ENCODE measurements around the gene NME3.

NME3 gene

DNA sequence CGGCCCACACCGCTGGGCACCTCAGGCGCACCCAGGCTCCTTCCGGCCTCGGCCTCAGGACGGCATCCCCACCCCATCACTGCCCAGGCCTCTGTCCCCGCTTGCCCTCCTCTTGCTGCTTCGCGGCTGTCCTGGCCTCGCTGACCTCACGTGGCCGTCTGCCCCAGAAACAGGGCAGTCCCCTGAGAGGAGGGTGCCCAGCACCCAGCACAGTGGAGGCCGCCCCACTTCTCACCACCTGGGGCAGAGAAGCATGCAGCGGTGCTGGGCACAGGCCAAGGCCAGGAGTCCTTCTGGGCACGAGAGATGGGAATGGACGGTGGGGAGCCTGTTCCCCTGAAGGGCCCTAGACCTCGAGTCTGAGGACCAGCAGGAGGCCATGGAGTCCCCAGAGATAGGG is 46.4 kb upstream of the NME3 start:
- Histone ChIP-seq H3K36me3 (ENCODE audit: insufficient read depth, insufficient read length, low read length) (peaks cover 29% of the 10 kb centered on the region), H3K9me3 (ENCODE audit: insufficient read depth, low read length) (no peaks in the 10 kb centered on the region), H3K4me3 (ENCODE audit: insufficient read length, low read depth) (no peak overlapping the region), H3K27me3 (ENCODE audit: insufficient read depth, insufficient read length) (no peaks in the 10 kb centered on the region), H3K9ac (ENCODE audit: insufficient read length, low read depth) (no peak overlapping the region), H3K4me1 (ENCODE audit: insufficient read depth, insufficient read length) (no peaks in the 10 kb centered on the region)
- no peak for DNase-seq (ENCODE audit: low read depth, low spot score)
- TF ChIP-seq SUZ12 (IDR thresholded peaks at IDR 0.05; ENCODE audit: extremely low read depth, insufficient read depth, insufficient read length), result no peak
- no peak for TF ChIP-seq ZNF274 (IDR thresholded peaks at IDR 0.05; ENCODE audit: low read depth, low read length)
- no peak for TF ChIP-seq YY1 (IDR thresholded peaks at IDR 0.05; ENCODE audit: insufficient read depth, insufficient read length)

DNA sequence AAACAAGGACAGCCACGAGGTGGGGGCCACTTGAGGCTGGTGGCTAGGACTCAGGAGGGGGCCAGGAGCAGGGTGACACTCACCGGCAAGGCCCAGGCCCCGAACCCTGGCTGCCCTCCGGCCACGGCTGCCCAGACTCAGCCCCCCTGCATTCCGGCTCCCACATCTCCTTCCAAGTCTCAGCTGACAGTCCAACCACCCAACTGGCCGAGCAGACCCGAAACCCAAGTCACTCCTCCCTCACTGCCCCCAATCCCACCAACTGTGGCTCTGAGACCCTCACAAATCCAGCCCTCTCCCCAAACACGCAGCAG is 45.9 kb upstream of the NME3 start:
- peaks cover 24% of the 10 kb centered on the region for H3K36me3 ChIP-seq (ENCODE audit: insufficient read depth, insufficient read length, low read length)
- H3K27me3 ChIP-seq (ENCODE audit: insufficient read depth, insufficient read length), result no peaks in the 10 kb centered on the region
- no peaks in the 10 kb centered on the region for H3K9me3 ChIP-seq (ENCODE audit: insufficient read depth, low read length)
- DNase-seq (ENCODE audit: low read depth, low spot score), result no peak
- H3K4me1 ChIP-seq (ENCODE audit: insufficient read depth, insufficient read length), result no peaks in the 10 kb centered on the region
- H3K9ac ChIP-seq (ENCODE audit: insufficient read length, low read depth), result no peak overlapping the region
- H3K4me3 ChIP-seq (ENCODE audit: insufficient read length, low read depth), result no peak overlapping the region
- TF ChIP-seq ZNF274 (IDR thresholded peaks at IDR 0.05; ENCODE audit: low read depth, low read length) (no peak), YY1 (IDR thresholded peaks at IDR 0.05; ENCODE audit: insufficient read depth, insufficient read length) (no peak), SUZ12 (IDR thresholded peaks at IDR 0.05; ENCODE audit: extremely low read depth, insufficient read depth, insufficient read length) (no peak)

DNA sequence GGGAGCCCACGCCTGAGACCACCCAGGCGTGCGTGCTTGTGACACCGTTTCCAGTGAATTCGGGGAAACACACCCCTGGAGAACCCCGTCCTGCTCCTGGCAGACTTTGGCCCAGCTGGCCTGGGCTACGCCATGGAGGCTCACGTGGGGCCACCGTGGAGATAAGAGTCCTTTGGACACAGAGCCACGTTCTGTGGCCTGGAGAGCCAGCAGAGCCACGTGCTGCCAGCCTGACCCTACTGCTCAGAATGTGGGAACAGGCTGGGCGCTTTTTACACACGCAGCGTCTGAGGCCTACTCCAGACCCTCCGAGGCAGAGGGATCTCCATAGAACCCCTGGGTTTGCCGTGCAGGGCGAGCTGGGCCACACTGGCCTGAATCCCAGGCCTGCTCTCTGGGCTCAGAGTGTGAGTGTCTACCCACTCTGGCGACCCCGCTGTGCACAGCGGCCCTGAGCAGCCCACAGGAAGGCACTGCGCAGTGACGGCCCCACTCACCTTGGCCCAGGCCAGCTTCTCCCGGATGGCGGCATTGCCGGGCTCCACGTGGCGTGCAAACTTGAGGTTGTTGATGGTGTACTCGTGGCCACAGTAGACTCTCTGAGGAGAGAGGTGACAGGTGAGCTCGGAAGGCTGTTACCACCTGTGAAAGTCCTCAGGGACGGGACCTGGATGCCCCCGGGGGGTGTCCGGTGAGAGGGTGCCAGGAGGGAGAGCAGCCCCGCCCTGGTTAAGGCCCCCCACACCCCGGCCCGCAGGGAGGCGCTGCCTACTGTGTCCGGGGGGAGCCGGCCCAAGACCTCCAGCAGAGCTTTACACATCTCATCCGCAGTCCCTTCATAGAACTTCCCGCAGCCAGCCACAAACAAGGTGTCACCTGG is 45.3 kb upstream of the NME3 start:
- no peak for TF ChIP-seq ZNF274 (IDR thresholded peaks at IDR 0.05; ENCODE audit: low read depth, low read length)
- TF ChIP-seq YY1 (IDR thresholded peaks at IDR 0.05; ENCODE audit: insufficient read depth, insufficient read length), result no peak
- TF ChIP-seq SUZ12 (IDR thresholded peaks at IDR 0.05; ENCODE audit: extremely low read depth, insufficient read depth, insufficient read length), result no peak
- DNase-seq (ENCODE audit: low read depth, low spot score), result no peak
- Histone ChIP-seq H3K9ac (ENCODE audit: insufficient read length, low read depth) (no peak overlapping the region), H3K4me1 (ENCODE audit: insufficient read depth, insufficient read length) (no peaks in the 10 kb centered on the region), H3K4me3 (ENCODE audit: insufficient read length, low read depth) (no peak overlapping the region), H3K27me3 (ENCODE audit: insufficient read depth, insufficient read length) (no peaks in the 10 kb centered on the region), H3K36me3 (ENCODE audit: insufficient read depth, insufficient read length, low read length) (peaks cover 19% of the 10 kb centered on the region), H3K9me3 (ENCODE audit: insufficient read depth, low read length) (no peaks in the 10 kb centered on the region)

DNA sequence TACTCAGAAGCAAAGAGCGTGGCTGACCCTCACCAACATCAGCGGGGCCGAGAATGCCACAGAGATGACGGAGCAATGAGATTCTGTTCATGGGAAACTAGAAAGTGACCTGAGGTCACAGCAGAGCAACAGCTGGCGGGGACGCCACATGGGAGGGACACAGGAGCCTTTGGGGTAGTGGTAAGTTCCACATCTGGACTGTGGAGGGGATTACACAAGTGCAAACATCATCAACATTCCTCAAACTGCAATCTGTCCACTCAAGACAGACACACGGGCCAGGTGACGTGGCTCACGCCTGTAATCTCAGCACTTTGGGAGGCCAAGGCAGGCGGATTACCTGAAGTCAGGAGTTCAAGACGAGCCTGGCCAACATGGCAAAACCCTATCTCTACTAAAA is 44.1 kb upstream of the NME3 start:
- H3K36me3 ChIP-seq (ENCODE audit: insufficient read depth, insufficient read length, low read length), result peaks cover 15% of the 10 kb centered on the region
- H3K4me1 ChIP-seq (ENCODE audit: insufficient read depth, insufficient read length), result no peaks in the 10 kb centered on the region
- no peaks in the 10 kb centered on the region for H3K27me3 ChIP-seq (ENCODE audit: insufficient read depth, insufficient read length)
- DNase-seq (ENCODE audit: low read depth, low spot score), result no peak
- no peak for TF ChIP-seq SUZ12 (IDR thresholded peaks at IDR 0.05; ENCODE audit: extremely low read depth, insufficient read depth, insufficient read length)
- TF ChIP-seq ZNF274 (IDR thresholded peaks at IDR 0.05; ENCODE audit: low read depth, low read length), result no peak
- no peak for TF ChIP-seq YY1 (IDR thresholded peaks at IDR 0.05; ENCODE audit: insufficient read depth, insufficient read length)
- H3K4me3 ChIP-seq (ENCODE audit: insufficient read length, low read depth), result no peak overlapping the region
- H3K9me3 ChIP-seq (ENCODE audit: insufficient read depth, low read length), result no peaks in the 10 kb centered on the region
- H3K9ac ChIP-seq (ENCODE audit: insufficient read length, low read depth), result no peak overlapping the region

DNA sequence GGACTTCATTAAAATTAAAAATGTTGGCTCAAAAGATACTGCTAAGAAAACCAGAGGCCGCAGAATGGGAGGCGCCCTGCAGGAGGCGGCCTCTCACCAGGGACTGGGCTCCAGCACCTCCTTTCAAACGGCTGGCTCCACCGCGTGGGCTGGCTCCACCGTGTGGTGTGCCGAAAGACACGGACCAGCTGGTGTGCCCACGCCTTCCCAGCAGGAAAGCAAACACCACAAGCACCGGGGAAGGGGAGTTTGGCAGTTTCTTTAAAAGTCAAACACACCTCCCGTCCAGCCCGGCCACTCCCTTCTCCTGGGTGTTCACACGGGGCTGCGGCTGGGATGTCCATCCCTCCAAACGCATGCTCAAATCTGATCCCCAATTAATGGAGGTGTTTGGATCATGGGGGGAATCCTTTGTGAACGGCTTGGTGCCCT is 41.4 kb upstream of the NME3 start:
- H3K36me3 ChIP-seq (ENCODE audit: insufficient read depth, insufficient read length, low read length), result peaks cover 24% of the 10 kb centered on the region
- DNase-seq (ENCODE audit: low read depth, low spot score), result peak; percentile 44

DNA sequence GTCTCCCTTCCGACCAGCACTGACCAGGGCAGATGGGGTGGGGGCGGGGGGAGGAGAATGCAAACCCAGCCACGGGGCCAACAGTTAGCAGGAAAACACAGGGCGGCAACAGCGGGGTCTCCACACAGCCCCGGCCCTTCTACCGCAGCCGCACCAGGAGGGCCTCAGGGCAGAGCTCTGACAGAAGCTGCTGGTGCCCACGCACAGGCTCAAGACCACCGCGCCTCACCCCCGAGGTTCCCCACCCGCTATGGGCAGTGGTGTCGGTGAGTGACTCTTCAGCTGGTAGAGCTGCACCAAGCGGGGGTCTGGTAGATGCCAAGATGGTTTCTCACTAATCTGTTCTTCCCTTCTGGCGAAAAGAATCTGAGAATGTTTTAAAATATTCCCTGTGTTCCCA is 39.2 kb upstream of the NME3 start:
- H3K9me3 ChIP-seq (ENCODE audit: insufficient read depth, low read length), result no peaks in the 10 kb centered on the region
- H3K36me3 ChIP-seq (ENCODE audit: insufficient read depth, insufficient read length, low read length), result peaks cover 22% of the 10 kb centered on the region
- no peak overlapping the region for H3K9ac ChIP-seq (ENCODE audit: insufficient read length, low read depth)
- no peaks in the 10 kb centered on the region for H3K27me3 ChIP-seq (ENCODE audit: insufficient read depth, insufficient read length)
- TF ChIP-seq SUZ12 (IDR thresholded peaks at IDR 0.05; ENCODE audit: extremely low read depth, insufficient read depth, insufficient read length) (no peak), YY1 (IDR thresholded peaks at IDR 0.05; ENCODE audit: insufficient read depth, insufficient read length) (no peak), ZNF274 (IDR thresholded peaks at IDR 0.05; ENCODE audit: low read depth, low read length) (no peak)
- no peak overlapping the region for H3K4me3 ChIP-seq (ENCODE audit: insufficient read length, low read depth)
- DNase-seq (ENCODE audit: low read depth, low spot score), result no peak
- no peaks in the 10 kb centered on the region for H3K4me1 ChIP-seq (ENCODE audit: insufficient read depth, insufficient read length)

More for the DNA sequence above, 41.4 kb upstream of the NME3 start:
- no peak for TF ChIP-seq YY1 (IDR thresholded peaks at IDR 0.05; ENCODE audit: insufficient read depth, insufficient read length)
- no peak for TF ChIP-seq ZNF274 (IDR thresholded peaks at IDR 0.05; ENCODE audit: low read depth, low read length)
- TF ChIP-seq SUZ12 (IDR thresholded peaks at IDR 0.05; ENCODE audit: extremely low read depth, insufficient read depth, insufficient read length), result no peak
- no peaks in the 10 kb centered on the region for H3K27me3 ChIP-seq (ENCODE audit: insufficient read depth, insufficient read length)
- no peaks in the 10 kb centered on the region for H3K9me3 ChIP-seq (ENCODE audit: insufficient read depth, low read length)
- no peaks in the 10 kb centered on the region for H3K4me1 ChIP-seq (ENCODE audit: insufficient read depth, insufficient read length)
- no peak overlapping the region for H3K4me3 ChIP-seq (ENCODE audit: insufficient read length, low read depth)
- H3K9ac ChIP-seq (ENCODE audit: insufficient read length, low read depth), result no peak overlapping the region

DNA sequence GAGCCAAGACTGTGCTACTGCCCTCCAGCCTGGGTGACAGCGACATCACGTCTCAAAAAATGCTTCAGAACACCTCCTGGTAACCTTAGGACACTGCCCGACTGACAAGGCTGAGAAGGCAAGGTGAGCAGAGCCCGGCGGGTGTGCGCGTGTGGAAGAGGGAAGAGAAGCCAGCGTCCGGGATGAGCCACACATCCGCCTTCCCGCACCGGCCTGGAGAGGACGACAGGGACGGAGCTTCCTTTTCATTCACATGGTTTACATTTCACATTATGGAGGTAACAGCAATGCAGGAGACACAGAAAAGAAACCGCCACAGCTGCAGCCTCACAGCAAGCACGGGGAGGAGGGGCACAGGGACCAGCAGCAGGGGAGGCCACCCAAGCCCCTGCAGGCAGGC is 38.8 kb upstream of the NME3 start:
- Histone ChIP-seq H3K9me3 (ENCODE audit: insufficient read depth, low read length) (no peaks in the 10 kb centered on the region), H3K27me3 (ENCODE audit: insufficient read depth, insufficient read length) (no peaks in the 10 kb centered on the region), H3K9ac (ENCODE audit: insufficient read length, low read depth) (no peak overlapping the region), H3K4me3 (ENCODE audit: insufficient read length, low read depth) (no peak overlapping the region), H3K4me1 (ENCODE audit: insufficient read depth, insufficient read length) (no peaks in the 10 kb centered on the region), H3K36me3 (ENCODE audit: insufficient read depth, insufficient read length, low read length) (peaks cover 24% of the 10 kb centered on the region)
- no peak for DNase-seq (ENCODE audit: low read depth, low spot score)
- TF ChIP-seq SUZ12 (IDR thresholded peaks at IDR 0.05; ENCODE audit: extremely low read depth, insufficient read depth, insufficient read length) (no peak), ZNF274 (IDR thresholded peaks at IDR 0.05; ENCODE audit: low read depth, low read length) (no peak), YY1 (IDR thresholded peaks at IDR 0.05; ENCODE audit: insufficient read depth, insufficient read length) (no peak)

Measured in NT2/D1 (cell line).